Left lung (tissue), 10 donors: ENCODE measurements around the gene ZNF473. TPM values are rescaled to one million over a fixed set of nuclear protein-coding genes. Genes with fewer than 3 reads are reported as not detected.

Experiments used
- ATAC-seq: fragments of 200-7000 bp; cut with Tn5 transposase; one replicate; pipeline ENCODE4 v1.9.1; 2020; ENCODE audit warnings: moderate library complexity
- DNase-seq, 4 donors: peaks; one replicate each; pipeline ENCODE4 v3.0.0-alpha.2; 2013 to 2020
- H3K27ac ChIP-seq, 2 donors: fragments of 200-600 bp; sonication (generic) in 1 of 2; one replicate each; pipeline versions ENCODE4 v1.5.0 to v1.8.0; 2020 to 2021
- H3K27me3 ChIP-seq, 2 donors: fragments of 200-600 bp; sonication (generic) in 1 of 2; one replicate each; pipeline versions ENCODE4 v1.5.0 to v1.8.0; 2020 to 2021
- H3K36me3 ChIP-seq, 2 donors: fragments of 200-600 bp; sonication (generic) in 1 of 2; one replicate each; pipeline versions ENCODE4 v1.5.0 to v1.8.0; 2020 to 2021
- H3K4me1 ChIP-seq, 2 donors: fragments of 200-600 bp; one replicate each; pipeline ENCODE4 v1.8.0; 2021
- H3K4me3 ChIP-seq, 2 donors: fragments of 200-600 bp; sonication (generic) in 1 of 2; one replicate each; pipeline versions ENCODE4 v1.5.0 to v1.8.0; 2020 to 2021; ENCODE audit warnings: mild to moderate bottlenecking in 1 of 2
- H3K9me3 ChIP-seq, 2 donors: fragments of 200-600 bp; sonication (generic) in 1 of 2; one replicate each; pipeline versions ENCODE4 v1.5.0 to v1.8.0; 2020 to 2021
- CTCF ChIP-seq, 2 donors: fragments of 200-600 bp; sonication (generic) in 1 of 2; IDR thresholded peaks; one replicate each; pipeline versions ENCODE4 v1.5.0 to v1.8.0; 2021; ENCODE audit warnings: antibody characterized with exemption in 2 of 2
- intact Hi-C, 2 donors: fragments of 100-400 bp; cut with DNase I; formaldehyde crosslinking; loops; one replicate each; pipeline versions ENCODE4 v1.11.2 to v1.14.2; 2022
- polyA plus RNA-seq, 6 donors: library from polyadenylated mRNA; unstranded; fragments of 120-200 nt; gene quantifications; one replicate each; pipeline ENCODE4 v1.2.1, GENCODE V29; 2013; ENCODE audit not compliant: insufficient read length in 6 of 6
- total RNA-seq, 2 donors: library from RNA; stranded (reverse); fragmentation: NEBNext Ultra II Directional; extraction: Animal tissue kit (Norgen Biotek cat#: 25700); gene quantifications; one replicate each; pipeline ENCODE4 v1.2.1, GENCODE V29; 2021
- donor health status: DM: no; HTN: yes; CAD: no.
- donor health status: DM: no; HTN: no; CAD: no.

The ZNF473 gene
- total and polyA plus RNA-seq, 8 donors = 5.1 to 15.4 (median 13.3) TPM

- intact Hi-C loops = no loop called here
- no peaks in the 10 kb centered on the region for H3K9me3 ChIP-seq
- no peak overlapping the region for H3K4me3 ChIP-seq
- no peak overlapping the region for H3K27ac ChIP-seq
- H3K4me1 ChIP-seq = peaks cover 4 to 9% of the 10 kb centered on the region in 2 donors
- DNase-seq (peak in 1 of 4 donors; percentile 29), ATAC-seq (no peak)
- peaks cover 0 to 99% of the 10 kb centered on the region in 2 donors for H3K36me3 ChIP-seq
- H3K27me3 ChIP-seq = no peaks in the 10 kb centered on the region
- no peak for TF ChIP-seq CTCF (IDR thresholded peaks at IDR 0.05)
Measured at GRCh38 chr19:49999371-50000010, 26.3 kb upstream of the ZNF473 start.

DNA sequence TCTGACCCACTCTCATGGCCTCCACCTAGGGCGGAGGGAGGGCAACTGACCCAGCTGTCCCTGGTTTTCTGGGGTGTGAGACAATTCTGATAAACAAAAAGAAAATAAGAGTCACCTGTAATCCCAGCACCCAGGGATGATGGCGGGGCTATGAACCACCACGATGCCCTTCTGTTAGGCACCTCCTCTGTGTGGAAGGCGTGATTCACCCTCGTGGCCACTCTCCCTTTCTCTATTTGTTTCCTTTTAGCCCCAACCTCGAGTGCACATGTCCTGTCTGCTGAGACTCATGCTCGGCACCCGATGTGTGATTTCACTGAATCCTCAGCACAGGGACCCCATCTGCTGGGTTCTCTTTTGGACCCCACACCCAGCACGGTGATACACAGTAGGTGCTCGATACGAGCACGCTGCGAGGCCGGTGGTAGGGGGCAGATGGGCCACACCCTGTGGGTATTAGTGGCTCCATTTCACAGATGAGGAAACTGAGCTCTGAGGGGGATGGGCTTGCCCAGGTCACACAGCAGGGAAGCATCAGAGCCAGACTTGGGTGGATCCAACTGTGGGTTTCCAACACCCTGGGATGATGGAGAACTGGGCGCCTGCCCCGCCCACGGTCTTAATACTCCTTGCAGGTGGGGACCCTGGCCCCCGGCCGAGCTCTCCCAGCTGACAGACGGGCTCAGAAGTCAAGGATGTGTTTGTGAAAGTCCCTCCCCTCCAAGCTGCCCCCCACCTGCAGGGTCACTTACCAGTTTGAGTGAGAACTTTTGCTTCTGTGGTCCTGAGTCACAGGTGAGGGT, 25.6 kb upstream of the ZNF473 start:
- intact Hi-C loops = no loop called here
- Histone ChIP-seq H3K27me3 (no peaks in the 10 kb centered on the region), H3K4me3 (no peak overlapping the region), H3K4me1 (peaks cover 5 to 16% of the 10 kb centered on the region in 2 donors), H3K9me3 (no peaks in the 10 kb centered on the region), H3K36me3 (peaks cover 0 to 99% of the 10 kb centered on the region in 2 donors), H3K27ac (no peak overlapping the region)
- no peak for ATAC-seq
- no peak for DNase-seq
- TF ChIP-seq CTCF (IDR thresholded peaks at IDR 0.05) = no peak

DNA sequence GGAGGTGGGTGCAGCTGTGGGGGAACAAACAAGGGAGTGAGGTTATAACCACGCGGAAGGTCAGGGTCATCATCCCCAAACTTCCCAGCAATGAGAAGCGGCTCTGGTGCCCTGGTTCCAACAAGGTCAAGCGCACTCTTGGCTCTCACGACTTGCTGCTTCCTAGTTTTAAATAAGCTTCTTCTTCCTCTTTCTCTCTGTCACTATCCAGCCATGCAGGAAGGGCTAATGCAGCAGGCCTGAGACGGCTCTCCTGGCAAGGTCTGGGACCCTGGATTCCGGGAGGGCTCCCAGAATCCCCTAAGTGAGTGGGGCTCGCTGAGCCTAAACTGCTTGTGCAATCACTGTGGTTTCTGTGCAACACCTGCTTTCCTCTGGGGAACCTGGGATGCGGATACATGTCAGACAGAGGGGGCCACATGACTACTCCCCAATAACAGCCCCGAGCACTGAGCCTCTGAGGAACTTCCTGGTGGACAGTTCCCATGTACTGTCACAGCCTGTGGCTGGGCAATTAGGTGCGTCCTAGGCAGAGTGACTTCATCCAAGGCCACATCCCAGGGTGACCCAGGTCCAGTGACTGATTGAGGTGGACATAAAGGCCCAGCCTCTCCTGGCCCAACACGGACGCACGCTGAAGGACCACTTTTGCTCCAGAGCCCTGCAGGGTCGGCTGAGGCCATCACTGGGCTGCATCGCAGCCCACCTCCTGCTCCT, 24.8 kb upstream of the ZNF473 start:
- TF ChIP-seq CTCF (IDR thresholded peaks at IDR 0.05) = no peak
- ATAC-seq (no peak), DNase-seq (no peak)
- H3K27ac ChIP-seq = no peak overlapping the region
- H3K27me3 ChIP-seq = no peaks in the 10 kb centered on the region
- intact Hi-C loops = no loop called here
- peaks cover 0 to 99% of the 10 kb centered on the region in 2 donors for H3K36me3 ChIP-seq
- H3K9me3 ChIP-seq = no peaks in the 10 kb centered on the region
- peaks cover 5 to 16% of the 10 kb centered on the region in 2 donors for H3K4me1 ChIP-seq
- no peak overlapping the region for H3K4me3 ChIP-seq

DNA sequence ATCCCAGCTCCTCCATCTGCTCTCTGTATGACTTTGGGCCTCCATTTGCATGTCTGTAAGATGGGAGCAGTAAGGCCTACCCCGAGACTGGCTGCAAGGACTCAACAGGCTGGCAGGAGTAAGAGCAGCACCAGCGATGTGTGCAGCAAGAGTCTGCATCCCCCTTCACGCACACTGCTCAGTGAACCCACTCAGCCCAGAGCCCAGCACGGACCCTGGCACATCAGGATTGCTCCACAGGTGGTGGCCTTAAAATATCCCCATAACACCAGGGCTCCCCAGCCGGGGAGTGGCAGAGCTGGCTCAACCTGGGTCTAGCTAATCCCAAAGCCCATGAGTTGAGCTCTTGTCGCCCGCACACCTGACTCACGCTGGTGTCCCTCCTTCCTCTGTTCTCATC, 24.0 kb upstream of the ZNF473 start:
- Histone ChIP-seq H3K36me3 (peaks cover 0 to 99% of the 10 kb centered on the region in 2 donors), H3K4me3 (no peak overlapping the region), H3K27ac (no peak overlapping the region), H3K27me3 (no peaks in the 10 kb centered on the region), H3K9me3 (no peaks in the 10 kb centered on the region), H3K4me1 (peaks cover 5 to 16% of the 10 kb centered on the region in 2 donors)
- peak in 1 of 4 donors; percentile 50 for DNase-seq
- TF ChIP-seq CTCF (IDR thresholded peaks at IDR 0.05) = no peak
- intact Hi-C loops = no loop called here
- no peak for ATAC-seq
